Uterus (tissue), 4 donors: Measurements from ENCODE around the gene IFT57. TPM values are rescaled to one million over a fixed set of nuclear protein-coding genes. Genes with fewer than 3 reads are reported as not detected.

ENCODE experiments used
- DNase-seq, 2 donors: peaks; one replicate each; pipeline ENCODE4 v3.0.0-alpha.2; 2019 to 2020
- H3K27ac ChIP-seq, 2 donors: fragments of 200-600 bp; sonication (generic); 1 replicate in 1 of 2; 2 replicates in 1 of 2; pipeline ENCODE4 v1.5.1; 2016 to 2018
- H3K27me3 ChIP-seq, 2 donors: fragments of 200-600 bp; sonication (generic); one replicate each; pipeline ENCODE4 v1.5.1; 2018 to 2019; ENCODE audit warnings: control low read depth in 1 of 2
- H3K36me3 ChIP-seq, 2 donors: fragments of 200-600 bp; sonication (generic); one replicate each; pipeline ENCODE4 v1.5.1; 2019; ENCODE audit warnings: control low read depth in 1 of 2
- H3K4me1 ChIP-seq, 2 donors: fragments of 200-600 bp; sonication (generic); one replicate each; pipeline ENCODE4 v1.5.1; 2018 to 2019; ENCODE audit warnings: control low read depth in 1 of 2
- H3K4me3 ChIP-seq, 2 donors: fragments of 200-600 bp; sonication (generic); 1 replicate in 1 of 2; 2 replicates in 1 of 2; pipeline ENCODE4 v1.5.1; 2018 to 2019; ENCODE audit warnings: mild to moderate bottlenecking in 1 of 2
- H3K9me3 ChIP-seq, 2 donors: fragments of 200-600 bp; sonication (generic); one replicate each; pipeline ENCODE4 v1.5.1; 2019; ENCODE audit warnings: control low read depth in 1 of 2
- CTCF ChIP-seq, 4 experiments: fragments of 200-600 bp in 2 of 4; fragments of 450-650 bp in 2 of 4; sonication (generic) in 2 of 4; IDR thresholded peaks; one replicate each; pipeline ENCODE4 v1.5.1; 2016 to 2019; ENCODE audit warnings: antibody characterized with exemption in 4 of 4, mild to moderate bottlenecking in 2 of 4, moderate library complexity in 1 of 4
- POLR2A ChIP-seq, 2 donors: fragments of 450-650 bp; IDR thresholded peaks; one replicate each; pipeline ENCODE4 v1.6.1; 2016; ENCODE audit warnings: antibody characterized with exemption in 2 of 2, mild to moderate bottlenecking in 1 of 2, moderate library complexity in 1 of 2
- intact Hi-C: fragments of 100-400 bp; cut with DNase I; formaldehyde crosslinking; loops from one replicate; pipeline ENCODE4 v1.15.1; 2023; ENCODE audit warnings: low total_unique reads
- total RNA-seq, 4 donors: library from RNA; depleted of rRNA in 3 of 4; stranded (reverse); fragments of >200 nt in 3 of 4; gene quantifications; one replicate each; pipeline versions ENCODE4 v1.1.0 to v1.2.4, GENCODE V29; 2014 to 2023
- donor health status: DM: yes; HTN: yes; CAD: no.

IFT57 gene
- total RNA-seq, 4 donors from 2014 or later, result 40.0 to 60.9 (median 55.3) TPM

DNA sequence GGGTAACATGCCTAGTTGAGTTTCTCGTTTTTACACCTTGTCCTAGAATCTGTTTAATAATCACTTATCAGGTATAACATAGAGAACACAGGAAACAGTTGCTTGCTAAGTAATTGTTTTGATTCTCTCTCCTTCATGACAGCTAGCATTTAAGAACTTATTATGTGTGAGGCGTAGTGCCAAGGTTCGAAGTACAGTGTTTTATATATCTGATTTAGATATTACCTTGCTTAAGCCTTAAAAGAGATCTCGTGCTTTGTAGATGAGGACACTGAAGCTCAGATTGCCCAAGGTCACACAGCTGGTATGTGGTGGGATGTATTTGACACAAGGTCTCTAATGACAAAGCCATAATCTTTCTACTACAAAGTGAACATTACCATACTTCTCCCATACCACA, 29.0 kb upstream of the IFT57 start:
- no peak overlapping the region for H3K4me3 ChIP-seq
- no peaks in the 10 kb centered on the region for H3K4me1 ChIP-seq
- H3K27ac ChIP-seq, result no peak overlapping the region
- no peak for TF ChIP-seq CTCF (IDR thresholded peaks at IDR 0.05)
- TF ChIP-seq POLR2A (IDR thresholded peaks at IDR 0.05), result no peak
- no peaks in the 10 kb centered on the region for H3K36me3 ChIP-seq
- DNase-seq, result no peak
- intact Hi-C loops, result no loop called here
- no peaks in the 10 kb centered on the region for H3K9me3 ChIP-seq
- no peaks in the 10 kb centered on the region for H3K27me3 ChIP-seq

- Histone ChIP-seq H3K4me1 (no peaks in the 10 kb centered on the region), H3K4me3 (no peak overlapping the region), H3K27ac (no peak overlapping the region), H3K36me3 (no peaks in the 10 kb centered on the region), H3K9me3 (no peaks in the 10 kb centered on the region), H3K27me3 (no peaks in the 10 kb centered on the region)
- no peak for TF ChIP-seq POLR2A (IDR thresholded peaks at IDR 0.05)
- TF ChIP-seq CTCF (IDR thresholded peaks at IDR 0.05), result no peak
- no peak for DNase-seq
- intact Hi-C loops, result no loop called here
These were observed 28.4 kb upstream of the IFT57 start for GRCh38 chr3:108250626-108251025.

- TF ChIP-seq POLR2A (IDR thresholded peaks at IDR 0.05), result no peak
- TF ChIP-seq CTCF (IDR thresholded peaks at IDR 0.05), result no peak
- Histone ChIP-seq H3K27me3 (no peaks in the 10 kb centered on the region), H3K4me3 (no peak overlapping the region), H3K4me1 (no peaks in the 10 kb centered on the region), H3K9me3 (no peaks in the 10 kb centered on the region), H3K36me3 (no peaks in the 10 kb centered on the region), H3K27ac (no peak overlapping the region)
- DNase-seq, result no peak
- intact Hi-C loops, result no loop called here
These were observed 21.0 kb upstream of the IFT57 start for GRCh38 chr3:108243243-108243642.

- no peaks in the 10 kb centered on the region for H3K9me3 ChIP-seq
- TF ChIP-seq CTCF (IDR thresholded peaks at IDR 0.05), result no peak
- TF ChIP-seq POLR2A (IDR thresholded peaks at IDR 0.05), result no peak
- H3K36me3 ChIP-seq, result no peaks in the 10 kb centered on the region
- no peaks in the 10 kb centered on the region for H3K4me1 ChIP-seq
- no peaks in the 10 kb centered on the region for H3K27me3 ChIP-seq
- DNase-seq, result no peak
- H3K4me3 ChIP-seq, result no peak overlapping the region
- intact Hi-C loops, result no loop called here
- no peak overlapping the region for H3K27ac ChIP-seq
These were observed 20.6 kb upstream of the IFT57 start for GRCh38 chr3:108242776-108243175.

- no peak for TF ChIP-seq CTCF (IDR thresholded peaks at IDR 0.05)
- TF ChIP-seq POLR2A (IDR thresholded peaks at IDR 0.05), result no peak
- intact Hi-C loops, result no loop called here
- no peaks in the 10 kb centered on the region for H3K4me1 ChIP-seq
These were observed 19.5 kb upstream of the IFT57 start for GRCh38 chr3:108241721-108242120.

More at GRCh38 chr3:108241721-108242120, 19.5 kb upstream of the IFT57 start:
- Histone ChIP-seq H3K27me3 (no peaks in the 10 kb centered on the region), H3K27ac (no peak overlapping the region), H3K4me3 (no peak overlapping the region), H3K36me3 (no peaks in the 10 kb centered on the region), H3K9me3 (no peaks in the 10 kb centered on the region)
- no peak for DNase-seq
